CD14-positive monocyte (primary cell): ENCODE data around the gene COL10A1. TPM values are rescaled to one million over a fixed set of nuclear protein-coding genes. Genes with fewer than 3 reads are reported as not detected.

Experiments
- DNase-seq, 3 donors: peaks; one replicate each; pipeline ENCODE4 v3.0.0-alpha.2; 2011 to 2022
- H2AFZ ChIP-seq: 2 replicates; pipeline ENCODE4 v1.6.0; 2012; ENCODE audit warnings: mild to moderate bottlenecking, low read depth, low read length, inconsistent platforms; ENCODE audit not compliant: insufficient read depth, poor library complexity, severe bottlenecking
- H3K27ac ChIP-seq, 2 donors: 1 replicate in 1 of 2; 2 replicates in 1 of 2; pipeline ENCODE4 v1.5.1; 2012 to 2013; ENCODE audit warnings: low read length in 2 of 2, control low read depth in 1 of 2, inconsistent platforms in 1 of 2, low read depth in 1 of 2, mild to moderate bottlenecking in 1 of 2
- H3K27me3 ChIP-seq, 2 donors: one replicate each; pipeline versions ENCODE4 v1.6.0 to v1.6.1; 2011 to 2013; ENCODE audit warnings: low read length in 2 of 2; ENCODE audit not compliant: control insufficient read depth in 2 of 2, insufficient read depth in 2 of 2
- H3K36me3 ChIP-seq, 2 donors: replicated peaks in 1 of 2; 1 replicate in 1 of 2; 2 replicates in 1 of 2; pipeline versions ENCODE4 v1.5.1 to v1.6.1; 2012 to 2013; ENCODE audit warnings: low read length in 2 of 2, control low read depth in 1 of 2, inconsistent platforms in 1 of 2, mild to moderate bottlenecking in 1 of 2; ENCODE audit not compliant: insufficient read depth in 2 of 2, control insufficient read depth in 1 of 2
- H3K4me1 ChIP-seq, 2 donors: 1 replicate in 1 of 2; 2 replicates in 1 of 2; pipeline versions ENCODE4 v1.5.1 to v1.6.1; 2012 to 2013; ENCODE audit warnings: low read length in 2 of 2, control low read depth in 1 of 2, inconsistent platforms in 1 of 2, mild to moderate bottlenecking in 1 of 2, moderate library complexity in 1 of 2; ENCODE audit not compliant: insufficient read depth in 2 of 2, control insufficient read depth in 1 of 2
- H3K4me2 ChIP-seq: replicated peaks from 2 replicates; pipeline ENCODE3; 2012; ENCODE audit warnings: low read length, moderate library complexity, mild to moderate bottlenecking; ENCODE audit not compliant: poor library complexity, severe bottlenecking; ENCODE audit errors: extremely low read depth
- H3K4me3 ChIP-seq, 3 experiments: fragments of 200-600 bp in 1 of 3; sonication (generic) in 1 of 3; replicated peaks in 1 of 3; 1 replicate in 2 of 3; 2 replicates in 1 of 3; pipeline ENCODE4 v1.5.1; 2011 to 2013; ENCODE audit warnings: low read length in 3 of 3, mild to moderate bottlenecking in 3 of 3, control low read depth in 2 of 3, low read depth in 2 of 3, inconsistent platforms in 1 of 3, moderate library complexity in 1 of 3
- H3K79me2 ChIP-seq: 2 replicates; pipeline ENCODE4 v1.6.0; 2012; ENCODE audit warnings: mild to moderate bottlenecking, control low read depth, inconsistent platforms, low read length, moderate library complexity; ENCODE audit not compliant: insufficient read depth
- H3K9ac ChIP-seq: 2 replicates; pipeline ENCODE4 v1.6.0; 2017; ENCODE audit warnings: low read length, mild to moderate bottlenecking; ENCODE audit not compliant: insufficient read depth, poor library complexity, severe bottlenecking
- H3K9me3 ChIP-seq, 2 donors: replicated peaks in 1 of 2; 1 replicate in 1 of 2; 2 replicates in 1 of 2; pipeline versions ENCODE4 v1.5.1 to v1.6.1; 2012 to 2013; ENCODE audit warnings: low read length in 2 of 2, control low read depth in 1 of 2; ENCODE audit not compliant: control insufficient read depth in 1 of 2, insufficient read depth in 1 of 2
- H4K20me1 ChIP-seq: 2 replicates; pipeline ENCODE4 v1.6.0; 2012; ENCODE audit warnings: mild to moderate bottlenecking, low read length, control low read depth, moderate library complexity; ENCODE audit not compliant: insufficient read depth
- H3K27ac Mint-ChIP-seq, 7 donors: one replicate each; pipeline ENCODE4 v1.8.0; 2020; ENCODE audit warnings: mild to moderate bottlenecking in 7 of 7, mixed read lengths in 7 of 7, moderate library complexity in 6 of 7, inconsistent platforms in 2 of 7
- H3K27me3 Mint-ChIP-seq, 3 donors: one replicate each; pipeline ENCODE4 v1.8.0; 2021 to 2022; ENCODE audit warnings: low read depth in 3 of 3, mild to moderate bottlenecking in 3 of 3, mixed read lengths in 3 of 3, moderate library complexity in 3 of 3, inconsistent platforms in 1 of 3
- H3K36me3 Mint-ChIP-seq, 2 donors: one replicate each; pipeline ENCODE4 v1.8.0; 2020; ENCODE audit warnings: mixed read lengths in 2 of 2, inconsistent platforms in 1 of 2, mild to moderate bottlenecking in 1 of 2
- H3K4me1 Mint-ChIP-seq: one replicate; pipeline ENCODE4 v1.8.0; 2020; ENCODE audit warnings: mild to moderate bottlenecking, mixed read lengths
- H3K4me3 Mint-ChIP-seq, 2 donors: one replicate each; pipeline ENCODE4 v1.8.0; 2020; ENCODE audit warnings: mild to moderate bottlenecking in 2 of 2, mixed read lengths in 2 of 2, moderate library complexity in 1 of 2
- H3K9me3 Mint-ChIP-seq, 7 donors: one replicate each; pipeline ENCODE4 v1.8.0; 2020 to 2022; ENCODE audit warnings: mixed read lengths in 7 of 7, mild to moderate bottlenecking in 6 of 7, moderate library complexity in 6 of 7, inconsistent platforms in 2 of 7
- WGBS: methylation state at CpG from one replicate; pipeline ENCODE4 v1.1.5; 2013; ENCODE audit warnings: missing lambda C conversion rate; ENCODE audit not compliant: insufficient coverage; 5-methylcytosine and 5-hydroxymethylcytosine counted together
- intact Hi-C, 2 donors: fragments of 100-400 bp; cut with micrococcal nuclease; formaldehyde crosslinking; loops; one replicate each; pipeline versions ENCODE4 v1.15.0 to v1.15.1; 2023
- polyA plus RNA-seq, 3 donors: library from polyadenylated mRNA; depleted of rRNA in 1 of 3; unstranded in 2 of 3; stranded (reverse) in 1 of 3; fragments of 300-500 nt in 2 of 3; fragments of >200 nt in 1 of 3; fragmentation: Illumina TruSeq in 2 of 3; gene quantifications; 1 replicate in 2 of 3; 2 replicates in 1 of 3; pipeline ENCODE4 v1.2.3, GENCODE V29; 2012 to 2021
- TF ChIP-seq, protein P1 (sequence below): fragments of 200-600 bp; IDR thresholded peaks from one replicate; pipeline ENCODE4 v1.8.0; 2022; ENCODE audit warnings: antibody characterized with exemption, mild to moderate bottlenecking

The COL10A1 gene
- polyA plus RNA-seq, 3 donors = not detected

DNA sequence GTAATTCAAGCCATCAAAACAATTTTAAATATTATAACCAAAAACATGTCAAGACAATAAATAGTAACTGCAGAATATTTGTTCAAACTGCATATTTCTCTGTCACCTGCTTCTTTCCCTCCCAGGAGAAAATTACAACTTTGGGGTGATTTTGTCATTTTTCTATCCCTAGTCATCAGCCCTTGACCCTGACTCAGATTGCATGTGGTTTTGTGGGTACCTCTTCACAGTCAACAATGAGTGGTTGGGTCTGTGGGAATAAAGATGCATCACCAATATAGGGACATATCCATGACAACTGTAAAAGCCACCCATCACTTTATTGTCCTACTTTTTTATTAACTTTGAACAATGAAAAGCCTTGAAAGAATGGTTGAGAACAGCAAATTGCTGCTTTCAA is 7.3 kb downstream of the COL10A1 start:
- Mint-ChIP-seq H3K4me1 (no peaks in the 10 kb centered on the region), H3K27me3 (no peaks in the 10 kb centered on the region), H3K36me3 (peaks cover 24 to 33% of the 10 kb centered on the region in 2 donors), H3K9me3 (no peaks in the 10 kb centered on the region), H3K27ac (no peak overlapping the region), H3K4me3 (no peak overlapping the region)
- Histone ChIP-seq H3K79me2 (no peaks in the 10 kb centered on the region), H3K4me2 (no peak overlapping the region), H2AFZ (no peak overlapping the region), H4K20me1 (no peaks in the 10 kb centered on the region), H3K4me3 (no peak overlapping the region), H3K36me3 (peaks cover 4 to 49% of the 10 kb centered on the region in 2 donors), H3K27ac (no peak overlapping the region), H3K27me3 (no peaks in the 10 kb centered on the region), H3K4me1 (no peaks in the 10 kb centered on the region), H3K9ac (no peak overlapping the region), H3K9me3 (no peaks in the 10 kb centered on the region)
- TF ChIP-seq, protein P1, sequence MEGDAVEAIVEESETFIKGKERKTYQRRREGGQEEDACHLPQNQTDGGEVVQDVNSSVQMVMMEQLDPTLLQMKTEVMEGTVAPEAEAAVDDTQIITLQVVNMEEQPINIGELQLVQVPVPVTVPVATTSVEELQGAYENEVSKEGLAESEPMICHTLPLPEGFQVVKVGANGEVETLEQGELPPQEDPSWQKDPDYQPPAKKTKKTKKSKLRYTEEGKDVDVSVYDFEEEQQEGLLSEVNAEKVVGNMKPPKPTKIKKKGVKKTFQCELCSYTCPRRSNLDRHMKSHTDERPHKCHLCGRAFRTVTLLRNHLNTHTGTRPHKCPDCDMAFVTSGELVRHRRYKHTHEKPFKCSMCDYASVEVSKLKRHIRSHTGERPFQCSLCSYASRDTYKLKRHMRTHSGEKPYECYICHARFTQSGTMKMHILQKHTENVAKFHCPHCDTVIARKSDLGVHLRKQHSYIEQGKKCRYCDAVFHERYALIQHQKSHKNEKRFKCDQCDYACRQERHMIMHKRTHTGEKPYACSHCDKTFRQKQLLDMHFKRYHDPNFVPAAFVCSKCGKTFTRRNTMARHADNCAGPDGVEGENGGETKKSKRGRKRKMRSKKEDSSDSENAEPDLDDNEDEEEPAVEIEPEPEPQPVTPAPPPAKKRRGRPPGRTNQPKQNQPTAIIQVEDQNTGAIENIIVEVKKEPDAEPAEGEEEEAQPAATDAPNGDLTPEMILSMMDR = no peak
- DNase-seq = no peak
- intact Hi-C loops = no loop called here

DNA sequence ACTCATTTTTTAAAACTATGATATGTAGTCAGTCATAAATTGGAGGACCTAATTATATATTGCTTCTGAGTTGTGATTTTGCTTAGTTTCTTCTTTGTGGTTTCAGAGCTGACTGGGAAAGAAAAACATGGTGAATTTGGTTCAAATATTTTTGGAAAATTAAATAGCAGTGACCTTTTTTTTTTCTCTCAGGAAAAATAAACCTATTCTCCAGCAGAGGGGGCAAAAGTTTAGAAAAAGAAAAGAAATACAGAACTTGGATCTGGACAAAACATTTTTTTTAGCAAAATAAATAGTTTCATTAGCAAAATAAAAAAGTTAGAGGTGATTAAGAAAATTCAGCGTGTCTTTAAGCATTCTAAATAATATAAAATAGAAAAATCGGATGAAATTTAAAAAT is 10.2 kb downstream of the COL10A1 start:
- WGBS = no CpG with 5 or more reads among the region's 2 CpGs
- Mint-ChIP-seq H3K27ac (no peak overlapping the region), H3K36me3 (peaks cover 35 to 50% of the 10 kb centered on the region in 2 donors), H3K27me3 (no peaks in the 10 kb centered on the region), H3K4me1 (no peaks in the 10 kb centered on the region), H3K9me3 (no peaks in the 10 kb centered on the region), H3K4me3 (no peak overlapping the region)
- intact Hi-C loops = no loop called here
- DNase-seq = no peak
- Histone ChIP-seq H3K4me1 (no peaks in the 10 kb centered on the region), H4K20me1 (no peaks in the 10 kb centered on the region), H3K79me2 (no peaks in the 10 kb centered on the region), H2AFZ (no peak overlapping the region), H3K9me3 (no peaks in the 10 kb centered on the region), H3K27ac (no peak overlapping the region), H3K27me3 (no peaks in the 10 kb centered on the region), H3K4me3 (no peak overlapping the region), H3K36me3 (peaks cover 10 to 76% of the 10 kb centered on the region in 2 donors), H3K9ac (no peak overlapping the region), H3K4me2 (no peak overlapping the region)
- TF ChIP-seq, protein P1 = peak; percentile 29
